Neural cell (in vitro differentiated cells): ENCODE data around the gene CIBAR2.

Experiments
- CTCF ChIP-seq: fragments of 450-650 bp; IDR thresholded peaks from 2 replicates; pipeline ENCODE4 v1.5.1; 2014; ENCODE audit warnings: antibody characterized with exemption, mild to moderate bottlenecking, moderate library complexity; ENCODE audit not compliant: poor library complexity, severe bottlenecking
- EP300 ChIP-seq: fragments of 450-650 bp; conservative IDR thresholded peaks from 2 replicates; pipeline ENCODE4 v1.6.1; 2014; ENCODE audit warnings: antibody characterized with exemption, mild to moderate bottlenecking, moderate library complexity; ENCODE audit not compliant: poor library complexity, severe bottlenecking
- EZH2 ChIP-seq: fragments of 200-600, 300-800 bp; shearing (Covaris generic), sonication (generic); IDR thresholded peaks from 2 replicates; pipeline ENCODE4 v1.6.1; 2014; ENCODE audit warnings: antibody characterized with exemption, low read length, borderline replicate concordance, mild to moderate bottlenecking; ENCODE audit not compliant: insufficient read depth, poor library complexity, severe bottlenecking
- MXI1 ChIP-seq: fragments of 450-650 bp; conservative IDR thresholded peaks from 2 replicates; pipeline ENCODE4 v1.6.1; 2014; ENCODE audit warnings: antibody characterized with exemption, mild to moderate bottlenecking; ENCODE audit not compliant: poor library complexity, severe bottlenecking
- POLR2AphosphoS5 ChIP-seq: IDR thresholded peaks from 2 replicates; pipeline ENCODE4 v1.6.1; 2012
- RAD21 ChIP-seq: fragments of 450-650 bp; conservative IDR thresholded peaks from 2 replicates; pipeline ENCODE4 v1.6.1; 2014; ENCODE audit warnings: antibody characterized with exemption, mild to moderate bottlenecking, moderate library complexity
- SMC3 ChIP-seq: fragments of 450-650 bp; conservative IDR thresholded peaks from 2 replicates; pipeline ENCODE4 v1.6.1; 2014; ENCODE audit warnings: antibody characterized with exemption, mild to moderate bottlenecking, moderate library complexity; ENCODE audit not compliant: poor library complexity
- TAF1 ChIP-seq: IDR thresholded peaks from 2 replicates; pipeline ENCODE4 v1.6.1; 2012; ENCODE audit warnings: low read depth
- TF ChIP-seq, protein P1 (sequence below): IDR thresholded peaks from 2 replicates; pipeline ENCODE4 v1.6.1; 2012; ENCODE audit warnings: borderline replicate concordance

GRCh38 chr16:85124636-85125346, 12.5 kb upstream of the CIBAR2 start:
- TF ChIP-seq, protein P1, sequence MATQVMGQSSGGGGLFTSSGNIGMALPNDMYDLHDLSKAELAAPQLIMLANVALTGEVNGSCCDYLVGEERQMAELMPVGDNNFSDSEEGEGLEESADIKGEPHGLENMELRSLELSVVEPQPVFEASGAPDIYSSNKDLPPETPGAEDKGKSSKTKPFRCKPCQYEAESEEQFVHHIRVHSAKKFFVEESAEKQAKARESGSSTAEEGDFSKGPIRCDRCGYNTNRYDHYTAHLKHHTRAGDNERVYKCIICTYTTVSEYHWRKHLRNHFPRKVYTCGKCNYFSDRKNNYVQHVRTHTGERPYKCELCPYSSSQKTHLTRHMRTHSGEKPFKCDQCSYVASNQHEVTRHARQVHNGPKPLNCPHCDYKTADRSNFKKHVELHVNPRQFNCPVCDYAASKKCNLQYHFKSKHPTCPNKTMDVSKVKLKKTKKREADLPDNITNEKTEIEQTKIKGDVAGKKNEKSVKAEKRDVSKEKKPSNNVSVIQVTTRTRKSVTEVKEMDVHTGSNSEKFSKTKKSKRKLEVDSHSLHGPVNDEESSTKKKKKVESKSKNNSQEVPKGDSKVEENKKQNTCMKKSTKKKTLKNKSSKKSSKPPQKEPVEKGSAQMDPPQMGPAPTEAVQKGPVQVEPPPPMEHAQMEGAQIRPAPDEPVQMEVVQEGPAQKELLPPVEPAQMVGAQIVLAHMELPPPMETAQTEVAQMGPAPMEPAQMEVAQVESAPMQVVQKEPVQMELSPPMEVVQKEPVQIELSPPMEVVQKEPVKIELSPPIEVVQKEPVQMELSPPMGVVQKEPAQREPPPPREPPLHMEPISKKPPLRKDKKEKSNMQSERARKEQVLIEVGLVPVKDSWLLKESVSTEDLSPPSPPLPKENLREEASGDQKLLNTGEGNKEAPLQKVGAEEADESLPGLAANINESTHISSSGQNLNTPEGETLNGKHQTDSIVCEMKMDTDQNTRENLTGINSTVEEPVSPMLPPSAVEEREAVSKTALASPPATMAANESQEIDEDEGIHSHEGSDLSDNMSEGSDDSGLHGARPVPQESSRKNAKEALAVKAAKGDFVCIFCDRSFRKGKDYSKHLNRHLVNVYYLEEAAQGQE: no peak
- TF ChIP-seq RAD21: no peak
- TF ChIP-seq CTCF: no peak
- TF ChIP-seq EZH2: no peak
- no peak for TF ChIP-seq MXI1
- no peak for TF ChIP-seq POLR2AphosphoS5
- no peak for TF ChIP-seq SMC3
- no peak for TF ChIP-seq TAF1
- no peak for TF ChIP-seq EP300
